HuH-7 (cell line): ENCODE results near the gene EPRS1.
"Not testable (repeated sequence)": the region's sequence is repeated elsewhere in the genome, so short reads cannot be mapped to it uniquely, and the experiment has no call there.

Experiments used
- DNase-seq: peaks from one replicate; pipeline ENCODE4 v3.0.0; 2011; ENCODE audit warnings: low spot score

EPRS1 gene

DNA sequence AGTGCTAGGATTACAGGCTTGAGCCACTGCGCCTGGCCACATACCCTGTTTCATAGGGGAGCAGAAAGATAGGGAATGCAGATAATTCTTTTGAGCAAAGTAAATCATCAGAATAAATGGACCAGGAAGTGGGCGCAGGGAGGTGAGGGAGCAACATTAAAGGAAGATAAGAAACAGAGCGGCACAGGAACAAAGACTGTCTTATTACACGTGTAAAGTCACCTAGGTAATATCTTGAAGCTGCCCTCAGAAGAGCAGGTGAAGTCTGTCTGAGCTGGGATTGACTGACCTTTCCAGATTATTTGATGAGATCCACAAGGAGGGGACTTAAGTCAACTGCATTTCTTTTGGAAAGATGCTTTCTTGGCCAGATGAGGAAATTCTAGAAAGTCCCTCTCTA lies 7.7 kb downstream of the EPRS1 start:
- no peak for DNase-seq

DNA sequence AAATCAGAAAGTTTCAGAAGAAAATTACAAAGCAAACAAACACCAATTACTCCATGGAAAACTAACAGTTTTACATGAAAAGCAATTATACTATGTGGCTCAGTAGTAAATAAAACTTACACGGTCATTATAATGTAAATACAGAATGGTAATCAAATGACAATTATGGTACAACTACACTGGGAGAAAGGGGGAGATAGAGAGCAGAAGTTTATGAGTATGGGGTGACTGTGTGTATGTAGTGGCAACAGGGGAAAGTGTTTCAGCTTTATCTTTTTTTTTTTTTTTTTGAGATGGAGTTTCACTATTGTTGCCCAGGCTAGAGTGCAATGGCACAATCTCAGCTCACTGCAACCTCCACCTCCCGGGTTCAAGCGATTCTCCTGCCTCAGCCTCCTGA lies 8.5 kb downstream of the EPRS1 start:
- DNase-seq: not testable (repeated sequence)

DNA sequence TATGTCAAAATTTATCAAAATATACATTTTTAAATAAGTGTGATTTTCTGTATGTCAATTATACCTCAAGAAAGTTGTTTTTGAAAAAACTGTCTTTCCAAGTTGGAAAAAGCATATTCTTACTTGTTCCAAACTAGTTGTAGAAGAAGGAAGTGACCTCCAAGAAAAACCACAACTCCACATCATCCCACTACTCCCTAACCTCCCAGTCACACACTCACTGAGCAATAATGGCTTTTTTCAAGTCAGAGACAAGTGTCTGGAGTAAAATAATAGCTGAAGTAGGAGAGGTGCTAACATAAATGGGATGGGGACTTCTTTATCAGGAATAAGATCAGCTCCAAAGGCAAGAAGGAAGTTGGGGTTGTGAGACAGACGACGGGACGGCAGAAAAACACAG lies 13.4 kb downstream of the EPRS1 start:
- DNase-seq: no peak

DNA sequence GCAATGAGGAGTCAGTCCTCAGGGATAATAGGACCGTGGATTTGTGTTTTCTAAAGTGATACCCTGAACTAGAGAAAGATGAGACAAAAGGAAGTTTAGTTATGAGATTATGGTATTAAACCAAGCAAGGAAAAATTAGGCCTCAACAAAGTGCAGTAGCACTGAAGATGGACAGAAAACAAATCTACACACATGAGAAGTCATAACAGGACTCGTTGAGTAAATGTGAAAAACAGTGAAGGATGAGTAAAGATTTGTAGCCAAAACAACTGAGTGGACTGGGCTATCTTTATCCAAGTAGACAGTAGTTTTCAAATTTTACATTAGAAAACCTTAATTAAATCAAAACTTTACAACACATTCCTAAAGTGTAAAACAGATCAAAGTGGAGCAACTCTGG lies 15.0 kb downstream of the EPRS1 start:
- no peak for DNase-seq

DNA sequence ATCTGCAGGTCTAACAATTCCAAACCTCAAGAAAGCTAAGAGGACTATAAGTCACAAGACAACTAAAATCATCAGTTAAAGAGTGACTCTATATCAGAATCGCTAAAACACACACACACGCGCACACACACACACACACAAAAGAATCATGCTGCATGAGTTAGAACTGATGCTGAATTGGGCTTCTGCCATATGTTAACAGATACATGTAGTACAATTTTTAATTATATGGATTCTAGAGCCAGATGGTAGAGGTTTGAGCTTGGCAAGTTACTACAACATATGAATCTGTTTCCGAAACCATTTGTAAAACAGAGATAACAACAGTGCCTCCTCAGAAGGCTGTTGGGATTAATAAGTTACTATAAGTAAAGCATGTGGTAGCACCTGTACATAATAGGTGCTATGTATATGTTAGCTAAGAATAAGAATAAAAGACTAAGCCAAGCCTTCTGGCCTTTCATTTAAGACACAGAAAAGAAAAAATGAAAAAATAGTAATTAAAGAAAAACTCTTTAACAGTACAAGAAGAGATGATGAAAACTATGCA lies 17.9 kb downstream of the EPRS1 start:
- no peak for DNase-seq

DNA sequence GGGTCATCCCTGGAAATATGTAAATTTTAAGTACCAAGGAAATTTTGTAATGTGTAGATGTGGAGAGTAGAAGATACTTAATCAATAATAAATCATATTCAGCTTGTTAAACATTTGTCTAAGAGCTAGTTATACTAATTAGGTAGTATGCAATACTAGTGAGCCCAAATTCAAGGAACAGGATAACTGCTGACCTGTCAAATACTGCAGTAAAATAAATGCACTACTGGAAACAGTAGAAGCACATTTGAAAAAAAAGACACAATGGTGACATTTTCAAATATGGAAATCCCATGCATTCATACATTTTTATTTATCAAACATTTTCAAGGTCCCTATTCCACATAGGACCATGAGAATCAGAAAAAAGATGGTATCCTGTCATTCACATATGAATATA lies 27.2 kb downstream of the EPRS1 start:
- DNase-seq: no peak

GRCh38 chr1:220013497-220013896 lies 32.8 kb downstream of the EPRS1 start:
- no peak for DNase-seq

- DNase-seq: no peak
Measured at GRCh38 chr1:220012259-220012658, 34.0 kb downstream of the EPRS1 start.

- no peak for DNase-seq
Measured at GRCh38 chr1:220011620-220012019, 34.7 kb downstream of the EPRS1 start.

DNA sequence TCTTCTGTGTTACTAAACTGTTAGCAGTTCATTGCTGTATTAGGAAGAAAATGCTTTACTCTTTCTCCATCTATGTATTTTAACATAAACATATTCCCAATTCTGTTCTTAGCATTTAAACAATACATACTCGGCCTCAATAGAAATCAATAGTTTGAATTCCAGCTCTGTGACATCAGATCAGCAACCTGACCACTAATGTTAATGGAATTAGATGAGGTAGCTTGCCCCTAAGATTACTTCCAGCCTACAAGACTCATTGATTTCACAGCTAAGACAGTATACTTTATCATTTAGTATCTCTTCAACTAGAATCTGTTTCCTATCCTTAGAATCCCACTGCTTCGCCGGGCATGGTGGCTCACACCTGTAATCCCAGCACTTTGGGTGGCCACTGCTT lies 38.9 kb downstream of the EPRS1 start:
- no peak for DNase-seq

DNA sequence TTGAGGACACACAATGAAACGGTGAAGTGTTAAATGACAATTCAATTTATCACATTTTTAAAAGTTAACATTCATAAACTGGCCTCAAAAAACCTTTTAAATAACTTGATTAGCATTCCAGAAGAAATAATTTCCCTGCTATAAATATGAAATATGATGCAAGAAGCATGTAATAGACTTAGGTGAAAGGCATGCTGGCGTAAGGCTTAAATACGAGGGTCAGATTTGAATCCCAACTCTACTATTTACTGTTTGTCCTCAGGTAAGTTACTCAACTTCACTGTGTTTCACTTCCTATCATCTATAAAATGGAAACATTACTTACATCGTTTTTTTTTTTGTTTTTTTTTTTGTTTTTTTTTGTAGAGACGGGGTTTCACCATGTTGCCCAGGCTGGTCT lies 40.8 kb downstream of the EPRS1 start:
- DNase-seq: no peak

- no peak for DNase-seq
Measured at GRCh38 chr1:220003610-220004299, 42.5 kb downstream of the EPRS1 start.

DNA sequence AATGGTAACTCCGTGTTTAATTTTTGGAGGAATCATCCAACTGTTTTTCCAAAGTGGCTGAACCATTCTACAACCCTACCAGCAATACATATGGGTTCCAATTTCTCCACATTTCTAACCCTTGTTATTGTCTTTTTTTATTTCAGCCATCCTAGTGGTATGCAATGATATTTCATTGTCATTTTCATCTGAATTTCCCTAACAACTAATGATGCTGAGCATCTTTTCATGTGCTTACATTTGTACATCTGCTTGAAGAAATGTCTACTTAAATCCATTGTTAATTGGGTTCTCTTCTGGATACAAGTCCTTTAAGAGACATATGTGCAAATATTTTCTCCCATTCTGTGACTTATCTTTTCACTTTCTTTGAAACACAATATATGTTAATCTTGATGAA lies 43.3 kb downstream of the EPRS1 start:
- no peak for DNase-seq

DNA sequence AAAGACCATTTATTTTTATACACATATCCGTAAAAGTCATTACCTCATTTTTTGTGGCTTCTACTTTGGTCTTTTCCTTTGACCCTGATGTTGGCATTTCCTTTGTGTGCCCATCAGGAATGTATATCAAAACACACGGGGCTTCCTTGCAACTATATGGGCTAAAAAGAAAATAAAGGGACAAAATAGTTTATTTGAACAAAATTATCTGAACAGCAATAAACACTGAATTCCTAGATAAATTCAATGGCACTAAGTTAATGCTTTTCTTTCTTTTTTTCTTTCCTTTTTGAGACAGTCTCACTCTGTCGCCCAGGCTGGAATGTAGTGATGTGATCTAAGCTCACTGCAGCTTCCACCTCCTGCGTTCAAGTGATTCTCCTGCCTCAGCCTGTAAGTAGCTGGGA lies 45.2 kb downstream of the EPRS1 start:
- DNase-seq: no peak

DNA sequence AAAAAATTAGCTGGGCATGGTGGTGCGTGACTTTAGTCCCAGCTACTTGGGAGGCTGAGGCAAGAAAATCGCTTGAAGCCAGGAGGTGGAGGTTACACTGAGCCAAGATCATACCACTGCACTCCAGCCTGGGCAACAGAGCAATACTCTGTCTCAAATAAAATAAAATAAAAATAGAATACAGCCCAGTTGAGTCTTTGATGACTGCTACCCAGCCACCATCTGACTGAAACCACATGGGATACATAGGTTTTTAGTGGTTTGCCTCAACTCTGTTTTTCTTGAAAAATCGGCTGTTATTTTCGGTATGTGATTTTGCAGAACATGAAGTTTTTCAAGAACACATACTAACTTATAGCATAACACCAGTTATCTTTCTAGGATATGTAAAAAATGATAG lies 46.5 kb downstream of the EPRS1 start:
- no peak for DNase-seq
